Gastroesophageal sphincter (tissue), 3 donors: ENCODE data around the gene WDR44.
"Not testable (repeated sequence)": the region's sequence is repeated elsewhere in the genome, so short reads cannot be mapped to it uniquely, and the experiment has no call there.

ENCODE experiments used
- CTCF ChIP-seq, 4 experiments: fragments of 200-600 bp in 2 of 4; fragments of 450-650 bp in 2 of 4; sonication (generic) in 1 of 4; IDR thresholded peaks; one replicate each; pipeline ENCODE4 v1.5.1; 2017 to 2019; ENCODE audit warnings: antibody characterized with exemption in 4 of 4, mild to moderate bottlenecking in 2 of 4, moderate library complexity in 2 of 4
- POLR2A ChIP-seq, 2 donors: fragments of 450-650 bp; IDR thresholded peaks; one replicate each; pipeline ENCODE4 v1.6.1; 2017; ENCODE audit warnings: antibody characterized with exemption in 2 of 2, mild to moderate bottlenecking in 2 of 2, moderate library complexity in 1 of 2
- POLR2AphosphoS5 ChIP-seq: sonication (generic); formaldehyde crosslinking; IDR thresholded peaks from one replicate; pipeline ENCODE4 v1.6.1; 2017; ENCODE audit warnings: antibody characterized with exemption

DNA sequence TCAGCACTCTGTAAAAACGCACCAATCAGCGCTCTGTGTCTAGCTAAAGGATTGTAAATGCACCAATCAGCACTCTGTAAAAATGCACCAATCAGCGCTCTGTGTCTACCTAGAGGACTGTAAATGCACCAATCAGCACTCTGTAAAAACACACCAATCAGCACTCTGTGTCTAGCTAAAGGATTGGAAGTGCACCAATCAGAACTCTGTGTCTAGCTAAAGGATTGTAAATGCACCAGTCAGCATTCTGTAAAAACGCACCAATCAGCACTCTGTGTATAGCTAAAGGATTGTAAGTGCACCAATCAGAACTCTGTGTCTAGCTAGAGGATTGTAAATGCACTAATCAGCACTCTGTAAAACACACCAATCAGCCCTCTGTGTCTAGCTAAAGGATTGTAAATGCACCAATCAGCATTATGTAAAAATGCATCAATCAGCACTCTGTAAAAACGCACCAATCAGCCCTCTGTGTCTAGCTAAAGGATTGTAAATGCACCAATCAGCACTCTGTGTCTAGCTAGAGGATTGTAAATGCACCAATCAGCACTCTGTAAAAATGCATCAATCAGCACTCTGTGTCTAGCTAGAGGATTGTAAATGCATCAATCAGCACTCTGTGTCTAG lies 124.9 kb downstream of the WDR44 start:
- not testable (repeated sequence) for TF ChIP-seq POLR2AphosphoS5; CTCF (IDR thresholded peaks at IDR 0.05); POLR2A (IDR thresholded peaks at IDR 0.05)
